Retinal pigment epithelial cell (primary cell): ENCODE measurements around the gene SLX1A.

Source experiments
- DNase-seq: peaks from one replicate; pipeline ENCODE4 v3.0.0-alpha.2; 2010; ENCODE audit warnings: low read depth
- H3K4me3 ChIP-seq: 2 replicates; pipeline ENCODE4 v1.5.1; 2011; ENCODE audit warnings: mild to moderate bottlenecking, low read length, control low read depth, moderate library complexity
- CTCF ChIP-seq: conservative IDR thresholded peaks from 2 replicates; pipeline ENCODE4 v1.5.1; 2011; ENCODE audit warnings: low read depth, low read length, control low read depth, inconsistent platforms

The SLX1A gene

DNA sequence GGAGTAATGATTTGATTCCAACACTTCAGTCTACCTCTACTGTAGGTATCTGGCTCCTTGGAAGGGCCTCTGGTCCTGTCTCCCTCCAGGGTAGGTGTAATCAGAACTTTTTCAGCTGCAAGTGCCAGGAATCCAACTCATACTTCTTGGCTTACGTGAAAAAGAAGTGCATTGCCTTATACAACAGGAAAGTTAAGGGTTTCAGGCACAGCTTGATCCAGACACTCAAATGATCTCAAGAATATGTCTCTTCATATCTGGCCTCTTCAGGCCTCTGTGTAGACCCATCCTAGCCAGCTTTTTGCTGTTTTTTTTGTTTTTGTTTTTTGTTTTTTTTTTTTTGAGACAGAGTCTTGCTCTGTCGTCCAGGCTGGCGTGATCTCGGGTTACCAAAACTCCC is 14.5 kb upstream of the SLX1A start:
- no peak for DNase-seq
- no peak for TF ChIP-seq CTCF
- H3K4me3 ChIP-seq, result no peak overlapping the region

GRCh38 chr16:30179931-30180330 is 13.7 kb upstream of the SLX1A start:
- no peak for TF ChIP-seq CTCF
- no peak overlapping the region for H3K4me3 ChIP-seq
- DNase-seq, result no peak

DNA sequence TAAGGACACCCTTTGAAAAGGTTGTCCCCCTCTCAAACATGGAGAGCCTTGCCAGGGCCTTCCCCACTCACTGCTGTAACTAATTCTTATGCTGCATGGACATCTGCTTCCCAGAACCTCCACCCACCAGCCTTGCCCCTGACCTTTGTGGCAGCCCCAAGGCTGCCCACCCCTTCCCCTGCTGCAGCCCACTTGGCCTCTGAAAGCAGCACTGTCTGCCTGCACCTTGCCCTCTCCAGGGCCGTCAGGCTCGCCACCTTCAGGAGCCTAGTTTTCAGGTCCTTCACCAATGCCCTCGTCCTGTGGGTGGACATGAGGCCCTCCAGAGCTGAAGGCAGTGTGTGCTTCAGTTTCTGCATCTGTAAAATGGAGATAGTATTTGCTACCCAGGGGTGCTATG is 12.9 kb upstream of the SLX1A start:
- no peak for DNase-seq
- H3K4me3 ChIP-seq, result no peak overlapping the region
- TF ChIP-seq CTCF, result no peak

DNA sequence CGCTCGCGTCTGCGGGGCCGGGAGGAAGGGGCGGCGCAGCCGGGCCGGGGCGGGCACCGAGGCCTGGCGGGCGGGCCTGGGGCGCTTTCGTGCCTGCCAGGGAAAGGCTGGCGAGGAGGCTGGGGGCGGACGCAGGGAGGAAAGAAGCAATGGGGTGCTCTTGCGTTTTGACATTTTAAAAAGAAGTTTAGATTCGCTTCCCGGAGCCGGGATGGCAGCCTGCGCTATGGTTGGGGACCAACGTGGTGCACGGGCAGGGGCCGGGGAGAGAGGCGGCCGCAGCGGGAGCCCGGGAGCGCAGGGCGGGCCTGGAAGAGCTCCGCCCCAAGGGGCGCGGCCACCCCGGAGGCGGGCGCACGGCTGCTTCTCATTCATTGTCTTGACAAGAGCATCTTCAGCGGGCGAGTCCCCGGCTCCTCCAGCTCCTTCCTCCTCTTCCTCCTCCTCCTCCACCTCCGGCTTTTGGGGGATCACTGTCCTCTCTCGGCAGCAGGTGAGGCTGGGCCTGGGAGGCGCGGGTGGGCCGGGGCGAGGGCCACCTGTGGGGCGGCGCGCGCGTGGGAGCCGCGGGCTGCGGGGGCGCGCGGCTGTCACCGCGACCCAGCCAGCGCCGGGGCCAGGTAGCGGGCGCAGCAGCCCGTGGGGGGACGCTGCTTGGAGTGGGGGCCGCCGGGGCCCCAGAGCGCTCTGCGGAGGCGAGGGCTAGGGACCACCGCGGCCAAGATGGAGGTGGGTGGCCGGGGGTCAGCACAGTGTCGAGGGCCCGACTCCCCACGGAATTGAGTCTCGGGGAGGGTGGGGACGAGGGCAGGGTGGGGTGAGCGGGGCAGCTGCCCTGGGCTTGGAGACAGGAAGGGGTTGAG is 10.2 kb upstream of the SLX1A start, which contains the start of gene CORO1A:
CORO1A (plus strand) TSS at position 370 of the 863 bp plus-strand sequence. CDS start 1,608 bp downstream, outside the sequence.
- DNase-seq, result peak; percentile 12
- no peak for TF ChIP-seq CTCF
- peak within 1 kb of the TSS; percentile 54 for H3K4me3 ChIP-seq

DNA sequence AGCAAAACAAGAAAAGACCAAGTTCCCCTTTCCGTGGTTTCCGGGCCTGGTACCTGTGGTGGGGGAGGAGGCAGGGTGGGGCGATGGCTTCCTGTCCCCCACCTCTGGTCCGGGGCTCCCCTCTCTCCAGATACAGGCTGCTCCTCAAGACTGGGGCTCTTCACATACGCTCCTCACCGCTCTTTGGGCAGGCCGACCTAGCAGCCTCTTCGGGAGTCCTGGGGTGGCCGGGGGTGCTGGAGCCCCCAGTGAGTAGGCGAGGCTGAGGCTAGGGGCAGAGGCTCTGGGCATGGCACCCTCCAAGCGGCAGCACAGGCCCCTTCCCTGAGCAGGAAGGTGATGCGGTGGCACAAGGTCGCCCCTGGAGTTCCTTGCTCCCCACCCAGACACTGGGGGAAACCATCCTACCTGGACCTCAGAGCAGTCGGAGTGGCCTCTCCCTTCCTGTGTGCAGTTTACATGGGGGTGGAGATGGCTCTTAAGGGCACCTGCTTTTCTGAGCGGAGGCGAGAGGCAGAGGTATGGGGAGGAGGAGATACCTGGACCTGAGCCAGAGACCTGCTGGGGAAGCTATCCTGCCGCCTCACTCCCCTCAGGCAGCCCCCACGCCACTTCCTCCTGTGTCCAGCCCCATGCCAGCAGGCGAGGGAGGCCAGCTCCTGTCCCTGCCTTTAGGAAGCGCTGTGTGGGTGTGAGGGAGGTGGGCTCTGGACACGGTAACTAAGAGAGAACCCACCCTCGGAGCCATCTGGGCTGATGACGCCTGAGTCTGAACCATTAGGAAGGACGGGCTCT is 9.4 kb upstream of the SLX1A start:
- peak overlapping the region; percentile 54 for H3K4me3 ChIP-seq
- no peak for DNase-seq
- no peak for TF ChIP-seq CTCF

DNA sequence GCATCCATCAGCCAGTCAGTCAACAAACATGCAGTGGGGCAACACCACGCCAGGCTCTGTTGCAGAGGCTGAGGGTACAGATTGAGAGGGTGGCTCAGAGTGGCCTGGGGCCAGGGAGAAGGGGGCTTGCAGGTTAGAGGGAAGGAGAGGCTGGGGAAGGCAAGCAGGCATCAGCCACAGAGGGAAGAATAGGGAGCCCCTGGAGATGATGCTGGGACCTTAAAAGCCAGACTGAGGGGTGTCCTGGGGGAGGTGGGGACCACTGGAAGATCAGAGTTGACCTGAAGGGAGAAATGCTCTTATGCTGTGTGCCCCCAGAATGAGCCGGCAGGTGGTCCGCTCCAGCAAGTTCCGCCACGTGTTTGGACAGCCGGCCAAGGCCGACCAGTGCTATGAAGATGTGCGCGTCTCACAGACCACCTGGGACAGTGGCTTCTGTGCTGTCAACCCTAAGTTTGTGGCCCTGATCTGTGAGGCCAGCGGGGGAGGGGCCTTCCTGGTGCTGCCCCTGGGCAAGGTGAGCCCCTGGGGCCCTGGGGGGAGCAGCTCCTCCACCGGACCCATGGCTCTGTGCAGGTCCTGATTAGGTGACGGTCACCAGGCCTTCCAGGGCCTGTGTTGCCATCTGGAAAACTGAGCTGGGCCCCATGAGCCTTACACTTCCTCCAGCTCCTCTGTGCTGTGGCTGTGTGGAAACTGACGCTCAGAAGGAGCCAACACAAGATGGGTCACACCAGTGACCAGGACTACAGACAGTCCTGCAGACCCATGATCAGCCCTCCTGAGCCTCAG is 8.6 kb upstream of the SLX1A start:
- no peak for TF ChIP-seq CTCF
- no peak for DNase-seq
- no peak overlapping the region for H3K4me3 ChIP-seq
